Activated CD8-positive, alpha-beta memory T cell treated with anti-CD3 and anti-CD28 coated beads, Interleukin-2, amount 50 U/mL, for 24 hours (primary cell): ENCODE results near the gene PRMT3.
"Not testable (repeated sequence)": the region's sequence is repeated elsewhere in the genome, so short reads cannot be mapped to it uniquely, and the experiment has no call there.

Experiments used
- DNase-seq: peaks from one replicate; pipeline ENCODE4 v3.0.0-alpha.2; 2020; ENCODE audit errors: extremely low read depth

The PRMT3 gene

DNA sequence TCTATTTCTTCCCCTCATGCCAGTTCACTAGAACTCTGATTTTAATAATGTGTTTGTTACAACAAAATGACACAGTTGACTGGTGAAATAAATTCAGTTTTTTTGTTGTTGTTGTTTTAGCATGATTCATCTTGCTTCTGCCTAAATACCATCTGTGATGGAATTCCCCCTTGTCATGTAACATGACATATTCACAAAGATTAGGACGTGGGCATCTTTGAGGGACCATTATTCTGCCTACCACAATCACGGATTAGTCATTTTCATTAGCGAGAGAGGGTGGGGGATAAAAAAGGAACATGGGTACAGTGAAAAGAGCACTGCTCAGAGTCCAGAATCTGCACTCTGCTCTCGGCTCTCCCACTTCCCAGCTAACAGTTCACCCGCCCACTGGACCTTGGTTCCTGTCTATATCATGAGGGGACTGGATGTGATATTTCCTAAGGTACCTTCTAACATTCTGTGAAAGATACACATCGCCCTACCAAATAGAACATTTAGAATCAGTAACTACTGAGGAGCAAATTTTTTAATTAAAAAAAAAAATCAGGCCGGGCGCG is 12.7 kb upstream of the PRMT3 start:
- DNase-seq = no peak

DNA sequence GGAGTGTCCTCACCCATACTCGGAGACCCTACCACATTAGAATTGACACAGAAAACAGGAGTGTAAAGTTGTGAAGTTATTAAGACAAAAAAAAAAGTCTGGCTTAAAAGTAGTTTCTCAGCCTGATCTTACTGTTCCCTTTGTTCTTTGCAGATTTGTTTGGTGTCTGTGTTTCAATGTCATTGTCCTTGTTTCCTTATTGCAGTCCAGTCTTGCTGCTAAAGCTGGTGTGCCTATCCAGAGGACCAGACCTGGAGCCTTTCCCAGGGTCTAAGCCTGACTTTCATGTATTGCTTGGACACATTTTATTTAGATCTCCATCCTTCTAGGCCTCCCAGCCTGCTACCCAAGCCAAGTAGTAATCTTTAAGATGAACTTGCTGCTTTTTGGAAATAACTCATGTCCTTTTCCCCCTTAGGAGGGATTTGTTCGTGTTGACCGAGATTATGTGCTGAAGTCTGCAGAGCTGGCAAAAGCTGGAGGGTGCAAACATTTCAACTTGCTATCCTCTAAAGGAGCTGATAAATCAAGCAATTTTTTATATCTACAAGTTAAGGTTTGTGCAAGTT is 11.3 kb upstream of the PRMT3 start:
- no peak for DNase-seq

DNA sequence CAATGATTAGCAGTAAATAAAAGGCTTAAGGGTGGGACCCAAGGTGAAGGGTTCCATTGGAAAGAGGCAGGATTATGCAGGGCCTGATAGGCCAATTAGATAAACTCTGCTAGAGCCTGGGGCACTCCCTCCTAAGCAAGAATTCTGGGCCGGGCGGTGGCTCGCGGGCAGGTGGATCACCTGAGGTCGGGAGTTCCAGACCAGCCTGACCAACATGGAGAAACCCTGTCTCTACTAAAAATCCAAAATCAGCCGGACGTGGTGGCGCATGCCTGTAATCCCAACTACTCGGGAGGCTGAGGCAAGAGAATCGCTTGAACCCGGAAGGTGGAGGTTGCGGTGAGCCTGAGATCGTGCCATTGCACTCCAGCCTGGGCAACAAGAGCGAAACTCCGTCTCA is 1.5 kb upstream of the PRMT3 start:
- DNase-seq = not testable (repeated sequence)

DNA sequence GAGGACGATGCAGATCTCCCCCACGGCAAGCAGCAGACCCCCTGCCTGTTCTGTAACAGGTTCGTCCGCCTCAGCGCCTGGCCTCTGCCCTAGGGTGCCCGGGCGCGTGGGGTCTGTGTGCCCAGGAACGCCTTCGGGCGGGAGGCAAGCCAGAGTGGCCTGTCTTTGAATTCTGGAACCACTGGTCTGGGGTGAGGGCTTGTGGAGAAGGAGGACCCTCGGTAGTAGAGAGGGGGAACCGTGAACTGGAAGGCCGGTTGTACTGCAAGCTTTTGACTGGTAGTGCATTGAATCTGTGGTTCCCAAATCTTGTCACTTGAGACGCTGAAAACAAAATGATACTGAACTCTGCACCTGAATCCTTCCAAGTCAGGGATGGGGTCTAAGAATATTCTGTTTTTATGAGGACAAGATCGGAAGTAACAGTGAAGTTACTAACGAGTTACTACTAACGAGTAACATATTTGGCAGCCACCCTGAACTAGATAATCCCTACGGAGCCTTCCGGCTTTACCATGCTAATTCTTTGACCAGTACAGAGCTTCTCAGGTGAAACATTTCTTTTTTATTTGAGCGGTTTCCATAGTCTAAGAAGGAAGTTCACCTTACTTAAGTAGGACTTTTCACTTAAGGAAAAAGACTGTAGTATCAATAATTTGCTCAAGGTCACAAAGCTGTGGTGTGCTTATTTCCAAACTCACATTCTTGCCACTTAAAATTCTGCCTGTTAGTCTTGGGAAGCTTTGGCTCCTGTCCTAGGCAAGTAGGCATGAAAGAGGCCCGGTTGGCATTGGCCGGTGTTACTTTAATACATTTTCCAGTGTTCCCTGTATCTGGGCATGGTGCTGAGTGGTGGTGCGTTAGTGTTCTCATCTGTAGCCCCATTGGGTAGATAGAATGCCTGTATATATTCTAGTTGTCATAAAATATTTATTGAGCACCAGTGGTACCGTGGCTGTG is 860 bp downstream of the PRMT3 start:
- DNase-seq = no peak

DNA sequence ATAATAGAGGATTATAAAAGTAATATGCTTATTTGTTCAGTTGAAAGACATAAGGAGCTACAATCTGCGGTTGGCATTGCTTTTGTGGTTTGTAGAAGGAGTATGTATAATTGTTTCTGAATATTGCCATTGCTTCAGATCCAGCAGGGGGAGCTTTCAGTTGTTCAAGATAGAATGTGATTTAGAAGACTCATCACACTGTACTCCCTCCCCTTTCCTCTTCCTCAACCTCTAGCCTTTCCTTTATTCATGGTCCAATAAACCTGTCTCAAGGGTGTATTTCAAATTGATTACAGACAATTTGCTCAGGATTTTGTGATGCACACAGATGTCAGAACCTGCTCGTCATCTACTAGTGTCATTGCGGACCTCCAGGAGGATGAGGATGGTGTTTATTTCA is 9.8 kb downstream of the PRMT3 start:
- DNase-seq = no peak

DNA sequence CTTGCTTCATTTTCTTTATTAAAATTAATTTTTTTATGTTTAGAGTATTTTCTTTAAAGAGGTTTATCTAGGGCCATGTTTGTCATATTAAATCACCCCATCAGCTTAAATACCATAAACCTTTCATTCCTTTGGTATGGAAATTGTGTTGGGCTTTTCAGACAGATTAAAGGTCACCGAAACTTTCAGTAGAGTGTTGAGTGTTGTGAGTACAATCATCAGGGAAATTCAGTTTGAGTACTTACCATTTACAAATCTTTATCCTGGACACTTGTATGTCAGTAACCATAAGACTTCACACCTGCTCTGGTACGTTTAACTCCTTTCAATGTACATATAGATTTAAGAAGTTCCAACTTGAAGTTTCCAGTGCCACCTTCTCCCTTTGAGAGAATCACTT is 12.0 kb downstream of the PRMT3 start:
- no peak for DNase-seq

DNA sequence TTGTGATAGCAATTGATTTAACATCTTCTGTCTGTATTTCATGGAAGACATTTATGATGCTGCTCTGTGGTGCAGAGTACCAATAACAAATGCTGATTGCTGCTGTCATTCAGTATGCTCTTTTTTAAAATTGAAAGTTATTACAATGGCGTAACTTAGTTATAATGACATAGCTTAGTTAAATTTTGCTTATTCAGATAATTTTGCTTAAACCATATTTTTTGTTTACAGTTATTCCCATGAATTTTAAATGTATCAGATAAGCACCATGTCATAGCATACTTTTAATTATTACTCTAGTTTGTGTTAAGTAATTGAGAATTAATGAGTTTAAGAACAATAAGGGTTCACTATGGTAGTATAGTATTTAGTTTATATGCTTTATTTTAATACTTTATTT is 15.5 kb downstream of the PRMT3 start:
- DNase-seq = no peak

DNA sequence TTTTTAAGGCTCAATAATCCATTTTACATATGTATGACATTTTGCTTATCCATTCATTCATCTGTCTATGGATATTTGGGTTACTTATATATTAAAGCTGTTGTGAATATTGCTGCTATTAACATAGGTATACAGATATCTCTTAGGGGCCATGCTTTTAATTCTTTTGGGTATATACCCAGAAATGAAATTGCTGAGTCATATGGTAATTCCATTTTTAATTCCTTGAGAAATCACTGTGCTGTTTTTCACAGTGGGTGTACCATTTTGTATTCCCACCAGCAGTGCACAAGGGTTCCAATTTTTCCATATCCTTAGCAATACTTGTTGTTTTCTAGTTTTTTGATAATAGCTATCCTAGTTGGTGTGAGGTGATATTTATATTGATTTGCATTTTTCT is 19.0 kb downstream of the PRMT3 start:
- DNase-seq = no peak

DNA sequence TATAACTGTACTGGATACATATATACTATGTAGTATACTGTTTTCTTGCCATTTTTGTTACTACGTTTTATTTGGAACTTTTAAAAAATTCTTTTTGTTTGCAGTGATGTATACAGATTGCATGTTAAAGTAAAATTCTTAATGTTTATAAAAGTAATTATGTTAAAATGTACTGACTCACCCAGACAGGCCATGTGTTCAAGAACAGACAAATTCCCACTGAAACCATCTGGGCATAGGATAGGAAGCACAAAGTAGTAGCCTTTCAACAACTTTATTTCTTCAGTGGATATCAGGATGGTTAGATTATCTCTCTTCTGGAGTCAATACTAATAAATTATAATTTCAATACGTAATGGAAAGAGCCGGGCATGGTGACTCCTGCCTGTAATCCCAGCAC is 19.8 kb downstream of the PRMT3 start:
- no peak for DNase-seq

DNA sequence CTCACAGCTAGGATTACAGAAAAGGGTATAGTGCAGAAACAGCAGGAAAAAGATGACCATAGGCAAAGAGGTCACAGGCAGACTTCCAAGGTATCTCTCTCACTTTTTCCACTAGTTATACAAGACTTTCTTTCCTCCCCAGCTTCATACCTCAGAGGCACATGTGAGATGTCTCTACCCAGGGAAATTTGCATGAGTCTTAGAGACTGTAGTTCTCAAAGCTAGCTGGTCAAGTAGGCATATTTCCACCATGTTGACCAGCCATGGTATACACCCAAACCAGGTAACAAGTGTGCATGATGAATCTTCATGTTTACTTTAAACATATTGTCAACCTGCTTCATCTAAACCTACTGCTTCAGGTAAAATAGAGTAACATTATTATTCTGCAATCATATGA is 27.9 kb downstream of the PRMT3 start:
- DNase-seq = no peak

DNA sequence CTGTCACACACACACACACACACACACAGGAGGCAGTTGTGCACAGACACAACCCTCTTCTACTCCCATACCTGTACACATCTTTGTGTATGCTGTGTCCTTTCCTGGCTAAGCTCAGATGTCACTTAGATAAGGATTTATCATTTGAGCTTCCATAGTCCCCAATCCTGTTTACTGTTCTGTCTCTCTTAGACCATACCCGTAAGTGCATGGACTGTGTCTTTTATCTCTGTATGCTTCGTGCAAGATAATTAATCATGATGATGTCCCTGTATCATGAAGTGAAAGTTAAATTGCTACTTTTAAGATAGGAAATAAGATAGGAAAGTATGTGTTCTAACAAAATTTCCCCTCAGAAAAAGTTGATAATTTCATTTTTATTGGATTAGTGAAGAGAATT is 30.3 kb downstream of the PRMT3 start:
- DNase-seq = no peak

DNA sequence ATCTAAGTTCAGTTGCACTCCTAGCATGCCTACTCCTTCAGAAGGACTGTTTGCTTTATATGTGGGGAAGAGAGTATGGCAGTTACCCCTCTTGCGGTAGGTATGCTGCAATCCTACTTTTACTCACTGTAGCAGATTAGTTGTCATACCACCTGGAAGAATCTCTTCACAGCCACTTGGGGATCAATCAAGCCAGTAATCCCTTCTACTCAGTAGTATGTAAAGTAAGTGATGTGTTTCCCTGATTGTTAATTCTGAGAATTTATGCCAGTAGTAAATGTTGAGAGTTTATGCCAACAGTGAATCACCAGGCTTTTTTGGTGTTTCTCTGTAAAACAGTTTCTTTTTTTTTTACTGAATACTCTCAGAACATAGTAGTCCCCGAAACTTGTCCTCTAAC is 34.4 kb downstream of the PRMT3 start:
- no peak for DNase-seq

DNA sequence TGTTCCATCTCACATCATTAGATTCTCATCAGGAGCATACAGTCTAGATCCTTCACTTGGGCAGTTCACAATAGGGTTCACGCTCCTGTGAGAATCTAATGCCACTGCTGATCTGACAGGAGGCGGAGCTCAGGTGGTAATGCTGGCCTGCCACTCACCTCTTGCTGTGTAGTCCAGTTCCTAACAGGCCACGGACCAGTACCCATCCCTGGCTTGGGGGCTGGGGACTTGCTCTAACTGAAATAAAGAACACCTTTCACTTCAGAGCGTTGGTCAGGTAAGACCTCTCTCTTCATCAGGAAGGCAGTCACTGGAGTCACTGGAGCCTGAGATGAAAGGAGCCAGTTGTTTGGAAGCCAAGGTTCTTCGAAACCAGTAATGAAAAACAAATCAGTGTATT is 41.7 kb downstream of the PRMT3 start:
- no peak for DNase-seq

DNA sequence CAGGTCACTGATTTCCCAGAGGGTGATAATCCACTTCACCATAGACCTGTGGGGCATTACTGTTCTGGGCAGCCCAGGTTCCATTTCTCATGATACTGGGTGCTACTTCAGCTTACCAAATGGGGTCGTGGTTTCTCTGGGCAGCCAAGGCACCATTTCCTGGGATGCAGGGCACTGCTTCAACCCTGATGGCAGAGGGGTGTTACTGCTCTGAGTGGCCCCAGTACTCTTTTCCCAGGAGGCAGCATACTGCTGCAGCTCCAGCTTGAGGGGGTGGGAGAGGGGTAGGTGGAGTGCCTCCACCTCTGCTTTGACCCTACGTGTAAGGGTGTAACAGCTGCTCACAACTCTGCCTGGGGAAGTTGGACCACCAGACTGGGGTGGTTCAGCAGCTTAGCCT is 51.1 kb downstream of the PRMT3 start:
- no peak for DNase-seq

DNA sequence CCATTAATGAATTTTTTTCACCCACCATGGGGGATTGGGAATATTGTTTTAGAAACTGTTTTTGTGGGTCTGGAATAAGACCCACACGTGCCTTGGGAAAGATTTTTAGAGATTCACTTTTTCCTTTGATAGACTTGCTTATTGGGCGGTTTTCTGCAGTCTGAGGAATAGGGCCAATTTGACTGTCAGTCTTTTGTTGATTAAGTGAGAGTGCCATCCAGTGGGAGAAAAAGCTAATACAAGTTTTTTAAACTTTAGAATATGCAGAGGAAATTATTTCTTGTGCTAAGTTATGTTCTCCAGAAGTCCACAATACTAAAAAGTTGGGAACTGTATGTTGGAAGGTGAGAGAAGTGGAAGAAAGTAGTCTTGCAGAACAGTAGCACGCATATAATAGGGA is 56.1 kb downstream of the PRMT3 start:
- DNase-seq = no peak

DNA sequence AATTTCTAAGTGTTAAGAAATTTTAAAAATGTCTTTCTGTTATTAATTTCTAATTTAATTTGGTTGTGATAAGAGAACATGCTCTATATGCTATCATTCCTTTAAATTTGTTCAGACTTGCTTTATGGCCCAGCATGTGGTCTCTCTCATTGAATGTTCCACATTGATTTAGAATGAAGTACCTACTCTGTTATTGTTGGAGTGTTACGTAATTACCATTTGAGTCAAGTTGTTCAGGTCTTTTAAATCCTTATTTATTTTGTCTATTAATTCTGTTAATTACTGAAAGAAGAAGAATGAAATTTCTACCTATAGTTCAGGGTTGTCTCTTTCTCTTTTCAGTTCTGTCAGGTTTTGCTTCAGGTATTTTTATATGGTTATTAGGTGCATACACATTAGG is 57.0 kb downstream of the PRMT3 start:
- no peak for DNase-seq

DNA sequence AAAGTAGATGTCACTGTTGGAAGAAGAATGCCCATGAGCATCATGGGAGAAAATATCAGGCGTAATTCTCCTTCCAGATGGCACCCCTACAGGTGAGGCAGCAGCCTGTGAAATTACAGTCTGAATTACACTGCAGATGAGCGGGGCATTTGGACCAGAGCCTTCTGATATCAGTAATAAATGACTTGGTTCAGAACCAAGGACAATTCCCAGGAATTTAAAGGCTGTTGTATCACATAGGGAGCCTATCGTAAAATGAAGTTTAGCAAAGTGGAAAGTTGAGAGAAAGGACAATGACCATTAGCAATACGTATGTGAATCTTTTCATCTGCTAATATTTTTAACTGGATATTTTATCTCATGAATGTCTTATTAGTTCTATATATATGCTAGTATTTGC is 61.3 kb downstream of the PRMT3 start:
- no peak for DNase-seq

DNA sequence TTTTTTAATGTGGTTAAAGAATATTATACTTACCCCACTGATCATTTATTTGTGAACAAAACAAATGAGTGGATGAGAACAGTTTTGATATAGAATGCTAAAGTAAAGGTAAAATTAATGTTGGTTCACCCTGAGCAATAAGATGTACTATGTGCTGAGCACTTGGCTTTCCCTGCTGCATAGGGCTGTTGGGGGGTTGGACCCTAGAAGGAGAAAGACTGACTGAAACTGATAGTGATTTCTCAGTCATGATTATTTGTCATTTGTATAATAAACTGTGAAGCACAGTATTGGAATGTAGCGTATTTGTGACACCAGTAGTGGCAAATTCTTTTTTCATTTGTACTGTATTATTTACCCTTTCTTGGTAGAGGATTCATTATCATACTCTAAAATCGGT is 63.3 kb downstream of the PRMT3 start:
- no peak for DNase-seq

DNA sequence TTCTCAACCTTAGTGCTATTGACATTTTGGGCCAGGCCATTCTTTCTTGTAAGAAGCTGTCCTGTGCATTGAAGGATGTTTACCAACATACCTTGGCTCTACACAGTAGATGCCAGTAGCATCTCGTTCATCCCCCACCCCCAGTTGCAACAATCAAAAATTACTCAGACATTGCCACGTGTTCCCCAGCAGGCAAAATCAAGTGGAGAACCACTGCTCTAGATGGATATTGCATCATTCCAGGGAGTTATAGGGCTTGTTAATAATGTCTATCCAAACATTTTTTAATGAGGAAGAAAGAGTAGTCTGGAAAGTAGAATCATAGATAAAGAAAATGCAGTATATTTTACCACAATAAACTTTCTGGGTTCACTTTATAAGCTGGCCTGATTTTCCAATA is 64.1 kb downstream of the PRMT3 start:
- no peak for DNase-seq

DNA sequence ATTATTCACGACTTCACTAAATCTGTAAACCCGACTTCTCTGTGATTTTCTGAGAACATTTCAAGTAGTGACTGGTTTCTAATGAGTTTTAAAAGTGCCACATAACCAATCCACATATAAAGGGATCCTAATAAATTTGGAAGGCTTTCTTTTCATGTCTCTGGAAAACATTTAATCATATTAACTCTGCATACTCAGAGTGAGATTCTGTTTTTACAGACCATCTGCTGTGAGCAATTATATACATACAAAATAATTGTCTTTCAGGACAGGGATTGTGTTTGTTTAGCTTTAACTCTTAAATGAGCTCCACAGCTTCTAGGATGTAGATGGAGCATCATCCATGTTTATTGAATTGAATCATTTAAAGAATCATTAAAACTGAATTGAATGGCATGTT is 65.1 kb downstream of the PRMT3 start:
- no peak for DNase-seq

DNA sequence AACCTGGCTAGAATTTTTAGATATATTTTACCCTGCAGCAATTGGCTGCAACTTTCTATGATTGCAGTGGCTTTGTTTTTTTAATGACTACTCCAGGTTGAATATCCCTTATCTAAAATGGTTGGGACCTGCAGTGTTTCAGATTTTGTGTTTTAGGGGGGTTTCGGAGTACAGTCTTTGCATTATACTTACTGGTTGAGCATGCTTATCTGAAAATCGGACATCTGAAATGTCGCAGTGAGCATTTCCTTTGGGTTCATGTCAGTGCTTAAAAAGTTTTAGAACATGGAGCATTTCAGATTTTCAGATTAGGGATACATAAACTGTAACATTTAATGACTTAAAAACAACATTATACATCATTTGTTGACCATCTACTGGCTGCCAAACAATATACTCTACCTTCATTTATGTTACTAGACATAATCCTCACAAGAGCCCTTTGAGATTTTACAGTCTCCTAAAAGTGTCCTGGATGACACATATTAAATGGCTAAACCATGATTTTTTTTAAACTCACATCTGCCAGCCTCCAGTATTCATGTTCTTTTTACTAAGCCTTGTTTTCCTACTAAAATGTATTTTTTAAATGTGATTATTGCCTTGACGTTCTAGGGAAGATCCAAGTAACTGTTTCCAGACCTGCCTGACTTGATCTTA is 66.3 kb downstream of the PRMT3 start:
- DNase-seq = no peak

DNA sequence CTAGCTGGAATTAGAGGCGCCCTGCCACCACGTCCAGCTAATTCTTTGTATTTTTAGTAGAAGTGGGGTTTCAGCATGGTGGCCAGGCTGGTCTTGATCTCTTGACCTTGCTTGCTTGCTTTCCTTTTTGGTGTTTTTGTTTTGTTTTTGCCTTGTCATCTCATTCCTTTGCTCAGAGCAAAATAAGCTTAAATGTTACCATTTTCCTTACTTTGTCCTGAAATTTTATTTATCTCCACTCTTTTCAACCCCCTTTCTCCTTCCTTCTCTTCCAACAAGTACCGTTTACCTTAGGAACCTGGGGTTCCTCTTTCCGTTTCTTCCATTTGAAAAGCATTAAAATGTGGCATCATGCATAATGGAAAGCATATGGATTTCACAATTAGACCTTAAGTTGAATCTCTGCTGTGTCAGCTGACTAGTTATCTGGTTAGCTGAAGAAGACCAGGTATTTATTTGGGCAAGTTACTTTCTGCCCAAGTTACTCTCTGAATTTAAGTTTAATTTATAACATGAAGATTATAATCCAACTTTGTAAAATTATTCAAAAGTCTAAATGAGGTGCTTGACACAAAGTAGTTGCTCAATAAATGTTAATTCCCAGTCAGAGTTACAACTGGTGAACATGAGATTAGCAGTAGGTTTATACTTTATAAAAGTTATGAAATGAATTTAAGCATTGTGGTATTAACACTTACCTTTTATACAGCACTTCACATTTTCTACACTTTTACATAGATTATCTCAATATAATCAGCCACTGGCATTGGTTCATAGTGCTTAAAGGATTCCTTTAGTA is 69.7 kb downstream of the PRMT3 start:
- no peak for DNase-seq
